H1 (cell line): ENCODE data around the gene TMEM269. TPM values are rescaled to one million over a fixed set of nuclear protein-coding genes. Genes with fewer than 3 reads are reported as not detected.

Experiments used
- ATF3 ChIP-seq: IDR thresholded peaks from 2 replicates; pipeline ENCODE4 v1.6.1; 2011; ENCODE audit warnings: low read depth, mild to moderate bottlenecking, low read length; ENCODE audit not compliant: insufficient read depth
- CHD7 ChIP-seq: fragments of 300-600 bp; sonication (generic); IDR thresholded peaks from 2 replicates; pipeline ENCODE4 v1.7.1; 2012; ENCODE audit warnings: low read length, moderate library complexity, mild to moderate bottlenecking, inconsistent platforms; ENCODE audit not compliant: insufficient replicate concordance
- CREB1 ChIP-seq: IDR thresholded peaks from 2 replicates; pipeline ENCODE4 v1.6.1; 2012; ENCODE audit warnings: inconsistent platforms
- HDAC6 ChIP-seq: IDR thresholded peaks from one replicate; pipeline ENCODE4 v1.7.1; 2012; ENCODE audit warnings: low read depth, mild to moderate bottlenecking, inconsistent platforms, low read length, moderate library complexity
- NRF1 ChIP-seq: IDR thresholded peaks from 2 replicates; pipeline ENCODE4 v1.6.1; 2011; ENCODE audit warnings: mild to moderate bottlenecking, low read depth, low read length, improper control_type of control experiment
- POLR2A ChIP-seq, 2 experiments: IDR thresholded peaks; 1 replicate in 1 of 2; 2 replicates in 1 of 2; pipeline ENCODE4 v1.6.1; 2011; ENCODE audit warnings: low read depth in 2 of 2, low read length in 2 of 2, mild to moderate bottlenecking in 2 of 2; ENCODE audit errors: control extremely low read depth in 1 of 2
- POLR2AphosphoS5 ChIP-seq: IDR thresholded peaks from 2 replicates; pipeline ENCODE4 v1.6.1; 2011; ENCODE audit warnings: low read depth, low read length
- RBBP5 ChIP-seq: IDR thresholded peaks from 2 replicates; pipeline ENCODE4 v1.7.1; 2012; ENCODE audit warnings: low read depth, mild to moderate bottlenecking, inconsistent platforms, low read length, moderate library complexity, borderline replicate concordance
- SUZ12 ChIP-seq: fragments of 200-600 bp; sonication (generic); IDR thresholded peaks from 2 replicates; pipeline ENCODE4 v1.6.1; 2012; ENCODE audit warnings: mild to moderate bottlenecking, inconsistent platforms, low read length, moderate library complexity, mixed read lengths
- TEAD4 ChIP-seq: IDR thresholded peaks from 2 replicates; pipeline ENCODE4 v1.6.1; 2012; ENCODE audit warnings: low read depth, low read length, inconsistent platforms, mixed read lengths
- polyA plus RNA-seq, 7 experiments: library from polyadenylated mRNA; depleted of rRNA in 3 of 7; stranded (reverse) in 5 of 7; unstranded in 2 of 7; fragments of >200 nt in 5 of 7; fragments of 200-250 nt in 2 of 7; gene quantifications; 1 replicate in 5 of 7; 2 replicates in 1 of 7; 4 replicates in 1 of 7; pipeline versions ENCODE4 v1.2.1 to v1.2.3, GENCODE V29; 2011 to 2013; ENCODE audit warnings: missing spikeins in 2 of 7, mixed read lengths in 2 of 7
- total RNA-seq: library from RNA; stranded (reverse); fragmentation: NEBNext Ultra II Directional; extraction: Animal tissue kit (Norgen Biotek cat#: 25700); gene quantifications from 2 replicates; pipeline ENCODE4 v1.2.1, GENCODE V29; 2021

The TMEM269 gene
- total and polyA plus RNA-seq, 2 of the 8 experiments (the other 6 are each of a cell fraction or from before 2014, with no cell fraction given): 0.14 to 0.35 TPM

GRCh38 chr1:42848823-42849537, 64.2 kb downstream of the TMEM269 start (continued):
- TF ChIP-seq SUZ12 (no peak), HDAC6 (no peak), ATF3 (no peak), RBBP5 (no peak), POLR2AphosphoS5 (no peak), POLR2A (IDR thresholded peaks at IDR 0.05; ENCODE audit: control extremely low read depth in 1 of 2, low read depth in 2 of 2, low read length in 2 of 2) (no peak), CHD7 (no peak), TEAD4 (no peak), NRF1 (no peak), CREB1 (no peak)
